Retinal pigment epithelial cell (primary cell): ENCODE data around the gene FOXP1.

Source experiments
- DNase-seq: peaks from one replicate; pipeline ENCODE4 v3.0.0-alpha.2; 2010; ENCODE audit warnings: low read depth
- H3K4me3 ChIP-seq: 2 replicates; pipeline ENCODE4 v1.5.1; 2011; ENCODE audit warnings: mild to moderate bottlenecking, low read length, control low read depth, moderate library complexity
- CTCF ChIP-seq: conservative IDR thresholded peaks from 2 replicates; pipeline ENCODE4 v1.5.1; 2011; ENCODE audit warnings: low read depth, low read length, control low read depth, inconsistent platforms

FOXP1 gene

DNA sequence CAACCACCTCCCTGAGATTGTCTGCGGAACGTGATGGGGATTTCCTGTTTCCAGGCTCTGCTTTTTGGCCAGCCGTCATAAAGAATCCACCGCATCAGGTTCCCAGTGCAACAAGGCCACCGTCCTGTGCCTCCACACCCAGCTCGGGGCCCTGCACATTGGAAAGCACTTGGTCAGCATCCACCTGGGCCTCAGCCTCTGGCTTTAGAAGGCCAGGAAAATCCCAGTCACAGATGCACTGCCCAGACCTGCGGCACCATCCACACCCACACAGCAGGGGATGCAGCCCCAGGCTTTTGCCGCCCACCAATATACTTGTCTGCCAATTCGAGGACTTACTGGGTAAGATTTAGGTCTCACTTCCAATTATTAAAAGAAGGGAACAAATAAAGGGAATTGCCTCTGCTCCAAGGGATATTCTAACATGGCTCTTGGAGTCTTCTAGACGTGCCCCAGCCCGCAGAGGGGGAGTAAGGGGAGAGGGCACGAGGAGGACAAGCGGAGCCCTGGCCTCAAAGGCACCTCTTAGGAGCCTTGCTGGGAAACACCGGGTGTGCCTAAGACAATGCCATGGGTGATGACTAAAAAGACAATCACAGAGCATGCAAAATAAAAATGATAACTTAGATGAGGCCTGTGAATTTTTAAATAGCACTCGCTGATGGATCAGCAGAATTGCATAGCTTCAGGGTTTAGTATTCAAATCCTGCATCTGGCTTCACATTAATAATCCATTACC lies 169.2 kb downstream of the FOXP1 start:
- no peak overlapping the region for H3K4me3 ChIP-seq
- TF ChIP-seq CTCF: no peak
- DNase-seq: no peak

DNA sequence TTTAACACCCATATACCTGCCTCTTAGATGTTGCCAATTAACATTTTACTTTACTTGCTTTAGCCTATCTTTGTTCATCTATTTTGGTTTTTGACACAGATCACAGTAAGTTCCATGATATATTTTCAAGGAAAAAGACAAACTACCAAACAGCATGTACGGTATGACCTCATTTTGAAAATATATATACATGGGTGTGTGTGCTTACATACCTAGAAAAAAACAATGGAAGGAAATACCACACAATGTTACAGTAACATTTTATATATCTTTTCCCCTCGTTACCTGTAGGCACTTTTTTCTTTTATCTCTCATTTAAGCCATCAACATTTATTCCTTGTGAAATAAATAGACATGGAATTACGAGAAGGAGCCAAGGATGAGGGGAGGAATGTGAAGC lies 170.0 kb downstream of the FOXP1 start:
- no peak for DNase-seq
- no peak overlapping the region for H3K4me3 ChIP-seq
- TF ChIP-seq CTCF: no peak

- no peak for TF ChIP-seq CTCF
- no peak overlapping the region for H3K4me3 ChIP-seq
- no peak for DNase-seq
Measured at GRCh38 chr3:71409352-71409751, 174.2 kb downstream of the FOXP1 start.

GRCh38 chr3:71408903-71409302 lies 174.6 kb downstream of the FOXP1 start:
- DNase-seq: no peak
- TF ChIP-seq CTCF: no peak
- H3K4me3 ChIP-seq: no peak overlapping the region

- no peak for DNase-seq
- TF ChIP-seq CTCF: no peak
Measured at GRCh38 chr3:71407823-71408222, 175.7 kb downstream of the FOXP1 start.

GRCh38 chr3:71406972-71407810 lies 176.3 kb downstream of the FOXP1 start:
- H3K4me3 ChIP-seq: no peak overlapping the region
- TF ChIP-seq CTCF: no peak
- no peak for DNase-seq

More at GRCh38 chr3:71407823-71408222, 175.7 kb downstream of the FOXP1 start:
- no peak overlapping the region for H3K4me3 ChIP-seq

- no peak for DNase-seq
- H3K4me3 ChIP-seq: no peak overlapping the region
Measured at GRCh38 chr3:71402911-71403310, 180.6 kb downstream of the FOXP1 start.

More at GRCh38 chr3:71402911-71403310, 180.6 kb downstream of the FOXP1 start:
- no peak for TF ChIP-seq CTCF
